Measurements from ENCODE around the gene TBK1. TPM values are rescaled to one million over a fixed set of nuclear protein-coding genes. Genes with fewer than 3 reads are reported as not detected.

TBK1 gene
- total RNA-seq, 2 experiments from 2014 or later, result 22.7 to 29.5 TPM

DNA sequence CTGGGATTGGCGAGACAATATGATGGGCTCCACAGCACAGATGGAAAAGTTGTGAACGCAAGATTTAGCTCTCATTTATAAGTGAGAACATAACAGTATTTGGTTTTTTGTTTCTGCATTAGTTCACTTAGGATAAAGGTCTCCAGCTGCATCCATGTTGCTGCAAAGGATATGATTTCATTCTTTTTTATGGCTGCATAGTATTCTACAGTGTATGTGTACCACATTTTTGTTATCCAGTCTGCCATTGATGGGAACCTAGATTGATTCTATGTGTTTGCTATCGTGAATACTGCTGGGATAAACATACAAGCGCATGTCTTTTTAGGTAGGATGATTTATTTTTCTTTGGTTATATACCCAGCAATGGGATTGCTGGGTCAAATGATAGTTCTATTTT, 23.6 kb downstream of the TBK1 start:
- H4K20me1 ChIP-seq (ENCODE audit: insufficient read depth, low read length), result 0 out of 2 replicates have a peak, but pooled peaks cover 6% of the 10 kb centered on the region
- H3K4me3 ChIP-seq (ENCODE audit: low read depth, low read length, poor library complexity, severe bottlenecking), result no peak overlapping the region
- no peak for TF ChIP-seq EZH2phosphoT487 (IDR thresholded peaks at IDR 0.05; ENCODE audit: borderline replicate concordance, low read depth, low read length)
- TF ChIP-seq, protein P1, sequence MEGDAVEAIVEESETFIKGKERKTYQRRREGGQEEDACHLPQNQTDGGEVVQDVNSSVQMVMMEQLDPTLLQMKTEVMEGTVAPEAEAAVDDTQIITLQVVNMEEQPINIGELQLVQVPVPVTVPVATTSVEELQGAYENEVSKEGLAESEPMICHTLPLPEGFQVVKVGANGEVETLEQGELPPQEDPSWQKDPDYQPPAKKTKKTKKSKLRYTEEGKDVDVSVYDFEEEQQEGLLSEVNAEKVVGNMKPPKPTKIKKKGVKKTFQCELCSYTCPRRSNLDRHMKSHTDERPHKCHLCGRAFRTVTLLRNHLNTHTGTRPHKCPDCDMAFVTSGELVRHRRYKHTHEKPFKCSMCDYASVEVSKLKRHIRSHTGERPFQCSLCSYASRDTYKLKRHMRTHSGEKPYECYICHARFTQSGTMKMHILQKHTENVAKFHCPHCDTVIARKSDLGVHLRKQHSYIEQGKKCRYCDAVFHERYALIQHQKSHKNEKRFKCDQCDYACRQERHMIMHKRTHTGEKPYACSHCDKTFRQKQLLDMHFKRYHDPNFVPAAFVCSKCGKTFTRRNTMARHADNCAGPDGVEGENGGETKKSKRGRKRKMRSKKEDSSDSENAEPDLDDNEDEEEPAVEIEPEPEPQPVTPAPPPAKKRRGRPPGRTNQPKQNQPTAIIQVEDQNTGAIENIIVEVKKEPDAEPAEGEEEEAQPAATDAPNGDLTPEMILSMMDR (conservative IDR thresholded peaks at IDR 0.05; ENCODE audit: low read length), result no peak
- BruUV-seq (replicated peaks), result no TSS peak
- DNase-seq (ENCODE audit: low spot score), result no peak
- no peaks in the 10 kb centered on the region for H3K4me1 ChIP-seq (ENCODE audit: insufficient read depth, low read length, poor library complexity, severe bottlenecking)
- ChIA-PET CTCF (ENCODE audit: unreplicated experiment) (no interaction called here), POLR2A (interaction anchor here (0.7 kb wide), 1 partner anchor 12 kb away, joined by 4 read pairs; no protein-coding TSS in a partner anchor)
- intact Hi-C loops (cut with micrococcal nuclease; ENCODE audit: unreplicated experiment), result no loop called here
- peaks cover 39% of the 10 kb centered on the region for H3K79me2 ChIP-seq (ENCODE audit: insufficient read depth, low read depth, low read length)
- H3K9me2 ChIP-seq (ENCODE audit: insufficient read depth, low read length), result no peaks in the 10 kb centered on the region
- H2AFZ ChIP-seq (ENCODE audit: low read length), result no peak overlapping the region
- H3K36me3 ChIP-seq (ENCODE audit: insufficient read depth, low read length), result peaks cover 99% of the 10 kb centered on the region
- no peak overlapping the region for H3K4me2 ChIP-seq (ENCODE audit: low read length)
- H3K27ac ChIP-seq (ENCODE audit: low read depth, low read length, poor library complexity, severe bottlenecking), result no peak overlapping the region
- peaks cover 18% of the 10 kb centered on the region for H3K9me3 ChIP-seq (ENCODE audit: low read length)

DNA sequence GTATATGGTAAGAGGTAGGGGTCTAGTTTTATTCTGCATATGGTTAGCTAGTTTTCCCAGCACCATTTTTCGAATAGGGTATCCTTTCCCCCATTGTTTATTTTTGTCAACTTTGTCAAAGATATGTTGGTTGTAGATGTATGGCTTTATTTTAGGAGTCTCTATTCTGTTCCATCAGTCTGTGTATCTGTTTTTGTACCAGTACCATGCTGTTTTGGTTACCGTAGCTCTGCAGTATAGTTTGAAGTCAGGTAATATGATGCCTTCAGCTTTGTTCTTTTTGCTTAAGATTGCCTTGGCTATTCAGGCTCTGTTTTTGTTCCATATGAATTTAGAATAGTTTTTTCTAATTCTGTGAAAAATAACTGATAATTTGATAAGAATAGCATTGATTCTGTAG, 24.9 kb downstream of the TBK1 start:
- Histone ChIP-seq H3K9me3 (ENCODE audit: low read length) (peaks cover 18% of the 10 kb centered on the region), H3K27ac (ENCODE audit: low read depth, low read length, poor library complexity, severe bottlenecking) (no peak overlapping the region), H3K4me3 (ENCODE audit: low read depth, low read length, poor library complexity, severe bottlenecking) (no peak overlapping the region), H4K20me1 (ENCODE audit: insufficient read depth, low read length) (0 out of 2 replicates have a peak, but pooled peaks cover 6% of the 10 kb centered on the region), H3K36me3 (ENCODE audit: insufficient read depth, low read length) (peaks cover 100% of the 10 kb centered on the region), H2AFZ (ENCODE audit: low read length) (no peak overlapping the region), H3K4me2 (ENCODE audit: low read length) (no peak overlapping the region), H3K9me2 (ENCODE audit: insufficient read depth, low read length) (no peaks in the 10 kb centered on the region), H3K79me2 (ENCODE audit: insufficient read depth, low read depth, low read length) (peaks cover 40% of the 10 kb centered on the region), H3K4me1 (ENCODE audit: insufficient read depth, low read length, poor library complexity, severe bottlenecking) (no peaks in the 10 kb centered on the region)
- BruUV-seq (replicated peaks), result no TSS peak
- TF ChIP-seq, protein P1 (conservative IDR thresholded peaks at IDR 0.05; ENCODE audit: low read length), result no peak
- no peak for TF ChIP-seq EZH2phosphoT487 (IDR thresholded peaks at IDR 0.05; ENCODE audit: borderline replicate concordance, low read depth, low read length)
- ChIA-PET POLR2A (no interaction called here), CTCF (ENCODE audit: unreplicated experiment) (no interaction called here)
- no peak for DNase-seq (ENCODE audit: low spot score)
- intact Hi-C loops (cut with micrococcal nuclease; ENCODE audit: unreplicated experiment), result no loop called here

- no TSS peak for BruUV-seq (replicated peaks)
- Histone ChIP-seq H3K27ac (ENCODE audit: low read depth, low read length, poor library complexity, severe bottlenecking) (no peak overlapping the region), H3K36me3 (ENCODE audit: insufficient read depth, low read length) (peaks cover 100% of the 10 kb centered on the region), H3K4me2 (ENCODE audit: low read length) (no peak overlapping the region), H3K4me3 (ENCODE audit: low read depth, low read length, poor library complexity, severe bottlenecking) (no peak overlapping the region), H4K20me1 (ENCODE audit: insufficient read depth, low read length) (0 out of 2 replicates have a peak, but pooled peaks cover 6% of the 10 kb centered on the region), H3K9me2 (ENCODE audit: insufficient read depth, low read length) (no peaks in the 10 kb centered on the region), H3K9me3 (ENCODE audit: low read length) (peaks cover 18% of the 10 kb centered on the region), H3K4me1 (ENCODE audit: insufficient read depth, low read length, poor library complexity, severe bottlenecking) (no peaks in the 10 kb centered on the region), H3K79me2 (ENCODE audit: insufficient read depth, low read depth, low read length) (peaks cover 40% of the 10 kb centered on the region), H2AFZ (ENCODE audit: low read length) (no peak overlapping the region)
- ChIA-PET CTCF (ENCODE audit: unreplicated experiment) (no interaction called here), POLR2A (no interaction called here)
- no peak for DNase-seq (ENCODE audit: low spot score)
- intact Hi-C loops (cut with micrococcal nuclease; ENCODE audit: unreplicated experiment), result no loop called here
- TF ChIP-seq EZH2phosphoT487 (IDR thresholded peaks at IDR 0.05; ENCODE audit: borderline replicate concordance, low read depth, low read length), result no peak
- TF ChIP-seq, protein P1 (conservative IDR thresholded peaks at IDR 0.05; ENCODE audit: low read length), result no peak
Measured at GRCh38 chr12:64478661-64479060, 26.7 kb downstream of the TBK1 start.

All from OCI-LY7 (cell line).